ENCODE data around the gene RTKN. TPM values are rescaled to one million over a fixed set of nuclear protein-coding genes. Genes with fewer than 3 reads are reported as not detected.
A peak's percentile ranks its signal among the peaks of the same experiment; 100 is the strongest.

Gene RTKN
- total and polyA plus RNA-seq, 2 of the 13 experiments (the other 11 are each of a cell fraction or from before 2014, with no cell fraction given): 159 to 166 TPM

GRCh38 chr2:74421221-74421870 is 20.4 kb downstream of the RTKN start, which contains the start of the genes C2orf81 and WDR54 (continued):
- TF ChIP-seq, protein P1, sequence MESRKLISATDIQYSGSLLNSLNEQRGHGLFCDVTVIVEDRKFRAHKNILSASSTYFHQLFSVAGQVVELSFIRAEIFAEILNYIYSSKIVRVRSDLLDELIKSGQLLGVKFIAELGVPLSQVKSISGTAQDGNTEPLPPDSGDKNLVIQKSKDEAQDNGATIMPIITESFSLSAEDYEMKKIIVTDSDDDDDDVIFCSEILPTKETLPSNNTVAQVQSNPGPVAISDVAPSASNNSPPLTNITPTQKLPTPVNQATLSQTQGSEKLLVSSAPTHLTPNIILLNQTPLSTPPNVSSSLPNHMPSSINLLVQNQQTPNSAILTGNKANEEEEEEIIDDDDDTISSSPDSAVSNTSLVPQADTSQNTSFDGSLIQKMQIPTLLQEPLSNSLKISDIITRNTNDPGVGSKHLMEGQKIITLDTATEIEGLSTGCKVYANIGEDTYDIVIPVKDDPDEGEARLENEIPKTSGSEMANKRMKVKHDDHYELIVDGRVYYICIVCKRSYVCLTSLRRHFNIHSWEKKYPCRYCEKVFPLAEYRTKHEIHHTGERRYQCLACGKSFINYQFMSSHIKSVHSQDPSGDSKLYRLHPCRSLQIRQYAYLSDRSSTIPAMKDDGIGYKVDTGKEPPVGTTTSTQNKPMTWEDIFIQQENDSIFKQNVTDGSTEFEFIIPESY (CRISPR knock-in tag; IDR thresholded peaks at IDR 0.05): 0 out of 2 replicates have a peak, but pooled peaks have one; percentile 14
- TF ChIP-seq DPF2 (CRISPR knock-in tag; IDR thresholded peaks at IDR 0.05; ENCODE audit: borderline replicate concordance, low read depth) (no peak), ZNF773 (CRISPR knock-in tag; IDR thresholded peaks at IDR 0.05; ENCODE audit: borderline replicate concordance) (no peak), ARHGAP35 (CRISPR knock-in tag; IDR thresholded peaks at IDR 0.05; ENCODE audit: borderline replicate concordance) (no peak; the same call in 1 of the 2 replicates), FOXK2 (IDR thresholded peaks at IDR 0.05) (no peak), ZNF777 (CRISPR knock-in tag; IDR thresholded peaks at IDR 0.05) (peak; percentile 75), ZNF430 (CRISPR knock-in tag; IDR thresholded peaks at IDR 0.05) (peak; percentile 72; the same call in 1 of the 2 replicates), ZNF607 (CRISPR knock-in tag; IDR thresholded peaks at IDR 0.05; ENCODE audit: borderline replicate concordance) (peak; percentile 61), HCFC1 (IDR thresholded peaks at IDR 0.05; ENCODE audit: low read depth, low read length) (peak; percentile 6; the same call in 1 of the 2 replicates), ARNT2 (CRISPR knock-in tag; IDR thresholded peaks at IDR 0.05; ENCODE audit: low read depth) (peak; percentile 91), RFX5 (IDR thresholded peaks at IDR 0.05; ENCODE audit: low read depth, low read length) (peak; percentile 38; the same call in 1 of the 2 replicates), SMAD9 (CRISPR knock-in tag; IDR thresholded peaks at IDR 0.05) (peak; percentile 86; the same call in 1 of the 2 replicates), ZNF879 (CRISPR knock-in tag; IDR thresholded peaks at IDR 0.05) (no peak), RBM22 (optimal IDR thresholded peaks at IDR 0.05; ENCODE audit: low read length) (peak; percentile 100), MXD4 (CRISPR knock-in tag; IDR thresholded peaks at IDR 0.05) (0 out of 2 replicates have a peak, but pooled peaks have one; percentile 51), PAF1 (CRISPR knock-in tag; IDR thresholded peaks at IDR 0.05) (no peak)
- TF ChIP-seq, protein P2, sequence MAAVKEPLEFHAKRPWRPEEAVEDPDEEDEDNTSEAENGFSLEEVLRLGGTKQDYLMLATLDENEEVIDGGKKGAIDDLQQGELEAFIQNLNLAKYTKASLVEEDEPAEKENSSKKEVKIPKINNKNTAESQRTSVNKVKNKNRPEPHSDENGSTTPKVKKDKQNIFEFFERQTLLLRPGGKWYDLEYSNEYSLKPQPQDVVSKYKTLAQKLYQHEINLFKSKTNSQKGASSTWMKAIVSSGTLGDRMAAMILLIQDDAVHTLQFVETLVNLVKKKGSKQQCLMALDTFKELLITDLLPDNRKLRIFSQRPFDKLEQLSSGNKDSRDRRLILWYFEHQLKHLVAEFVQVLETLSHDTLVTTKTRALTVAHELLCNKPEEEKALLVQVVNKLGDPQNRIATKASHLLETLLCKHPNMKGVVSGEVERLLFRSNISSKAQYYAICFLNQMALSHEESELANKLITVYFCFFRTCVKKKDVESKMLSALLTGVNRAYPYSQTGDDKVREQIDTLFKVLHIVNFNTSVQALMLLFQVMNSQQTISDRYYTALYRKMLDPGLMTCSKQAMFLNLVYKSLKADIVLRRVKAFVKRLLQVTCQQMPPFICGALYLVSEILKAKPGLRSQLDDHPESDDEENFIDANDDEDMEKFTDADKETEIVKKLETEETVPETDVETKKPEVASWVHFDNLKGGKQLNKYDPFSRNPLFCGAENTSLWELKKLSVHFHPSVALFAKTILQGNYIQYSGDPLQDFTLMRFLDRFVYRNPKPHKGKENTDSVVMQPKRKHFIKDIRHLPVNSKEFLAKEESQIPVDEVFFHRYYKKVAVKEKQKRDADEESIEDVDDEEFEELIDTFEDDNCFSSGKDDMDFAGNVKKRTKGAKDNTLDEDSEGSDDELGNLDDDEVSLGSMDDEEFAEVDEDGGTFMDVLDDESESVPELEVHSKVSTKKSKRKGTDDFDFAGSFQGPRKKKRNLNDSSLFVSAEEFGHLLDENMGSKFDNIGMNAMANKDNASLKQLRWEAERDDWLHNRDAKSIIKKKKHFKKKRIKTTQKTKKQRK (IDR thresholded peaks at IDR 0.05; ENCODE audit: low read length): no peak
- TF ChIP-seq, protein P3, sequence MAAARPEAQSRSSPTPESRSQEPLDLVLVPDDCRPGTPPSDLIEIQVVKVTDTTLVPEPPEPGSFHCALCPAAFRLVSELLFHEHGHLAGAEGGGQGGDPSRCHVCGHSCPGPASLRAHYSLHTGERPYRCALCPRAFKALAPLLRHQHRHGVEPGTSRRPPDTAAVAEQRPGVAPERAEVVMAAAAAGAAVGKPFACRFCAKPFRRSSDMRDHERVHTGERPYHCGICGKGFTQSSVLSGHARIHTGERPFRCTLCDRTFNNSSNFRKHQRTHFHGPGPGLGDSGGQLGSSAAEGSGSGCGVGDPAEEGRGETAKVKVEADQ (CRISPR knock-in tag; IDR thresholded peaks at IDR 0.05; ENCODE audit: borderline replicate concordance): 0 out of 2 replicates have a peak, but pooled peaks have one; percentile 45
- TF ChIP-seq, protein P4, sequence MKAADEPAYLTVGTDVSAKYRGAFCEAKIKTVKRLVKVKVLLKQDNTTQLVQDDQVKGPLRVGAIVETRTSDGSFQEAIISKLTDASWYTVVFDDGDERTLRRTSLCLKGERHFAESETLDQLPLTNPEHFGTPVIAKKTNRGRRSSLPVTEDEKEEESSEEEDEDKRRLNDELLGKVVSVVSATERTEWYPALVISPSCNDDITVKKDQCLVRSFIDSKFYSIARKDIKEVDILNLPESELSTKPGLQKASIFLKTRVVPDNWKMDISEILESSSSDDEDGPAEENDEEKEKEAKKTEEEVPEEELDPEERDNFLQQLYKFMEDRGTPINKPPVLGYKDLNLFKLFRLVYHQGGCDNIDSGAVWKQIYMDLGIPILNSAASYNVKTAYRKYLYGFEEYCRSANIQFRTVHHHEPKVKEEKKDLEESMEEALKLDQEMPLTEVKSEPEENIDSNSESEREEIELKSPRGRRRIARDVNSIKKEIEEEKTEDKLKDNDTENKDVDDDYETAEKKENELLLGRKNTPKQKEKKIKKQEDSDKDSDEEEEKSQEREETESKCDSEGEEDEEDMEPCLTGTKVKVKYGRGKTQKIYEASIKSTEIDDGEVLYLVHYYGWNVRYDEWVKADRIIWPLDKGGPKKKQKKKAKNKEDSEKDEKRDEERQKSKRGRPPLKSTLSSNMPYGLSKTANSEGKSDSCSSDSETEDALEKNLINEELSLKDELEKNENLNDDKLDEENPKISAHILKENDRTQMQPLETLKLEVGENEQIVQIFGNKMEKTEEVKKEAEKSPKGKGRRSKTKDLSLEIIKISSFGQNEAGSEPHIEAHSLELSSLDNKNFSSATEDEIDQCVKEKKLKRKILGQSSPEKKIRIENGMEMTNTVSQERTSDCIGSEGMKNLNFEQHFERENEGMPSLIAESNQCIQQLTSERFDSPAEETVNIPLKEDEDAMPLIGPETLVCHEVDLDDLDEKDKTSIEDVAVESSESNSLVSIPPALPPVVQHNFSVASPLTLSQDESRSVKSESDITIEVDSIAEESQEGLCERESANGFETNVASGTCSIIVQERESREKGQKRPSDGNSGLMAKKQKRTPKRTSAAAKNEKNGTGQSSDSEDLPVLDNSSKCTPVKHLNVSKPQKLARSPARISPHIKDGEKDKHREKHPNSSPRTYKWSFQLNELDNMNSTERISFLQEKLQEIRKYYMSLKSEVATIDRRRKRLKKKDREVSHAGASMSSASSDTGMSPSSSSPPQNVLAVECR (CRISPR knock-in tag; IDR thresholded peaks at IDR 0.05; ENCODE audit: borderline replicate concordance): peak; percentile 92
